Adipocyte (in vitro differentiated cells): ENCODE results near the gene OCA2.
A peak's percentile ranks its signal among the peaks of the same experiment; 100 is the strongest.

Experiments
- DNase-seq: peaks from one replicate; pipeline ENCODE4 v3.0.0-alpha.2; 2015; ENCODE audit warnings: low read depth
- H3K27me3 ChIP-seq: replicated peaks from 2 replicates; pipeline ENCODE4 v1.7.0; 2013; ENCODE audit warnings: mild to moderate bottlenecking, low read length, moderate library complexity; ENCODE audit not compliant: control insufficient read depth, insufficient read depth
- H3K36me3 ChIP-seq: 2 replicates; pipeline ENCODE4 v1.7.0; 2013; ENCODE audit warnings: low read length, mild to moderate bottlenecking, moderate library complexity; ENCODE audit not compliant: control insufficient read depth, insufficient read depth, severe bottlenecking
- H3K4me1 ChIP-seq: 2 replicates; pipeline ENCODE4 v1.7.0; 2013; ENCODE audit warnings: mild to moderate bottlenecking, low read length, moderate library complexity; ENCODE audit not compliant: control insufficient read depth, insufficient read depth
- H3K4me3 ChIP-seq: 2 replicates; pipeline ENCODE4 v1.7.0; 2013; ENCODE audit warnings: mild to moderate bottlenecking, low read length, moderate library complexity
- H3K9ac ChIP-seq: 2 replicates; pipeline ENCODE4 v1.7.0; 2013; ENCODE audit warnings: mild to moderate bottlenecking, low read length, moderate library complexity
- H3K9me3 ChIP-seq: 2 replicates; pipeline ENCODE4 v1.7.0; 2013; ENCODE audit warnings: mild to moderate bottlenecking, low read length, moderate library complexity; ENCODE audit not compliant: control insufficient read depth

The OCA2 gene

DNA sequence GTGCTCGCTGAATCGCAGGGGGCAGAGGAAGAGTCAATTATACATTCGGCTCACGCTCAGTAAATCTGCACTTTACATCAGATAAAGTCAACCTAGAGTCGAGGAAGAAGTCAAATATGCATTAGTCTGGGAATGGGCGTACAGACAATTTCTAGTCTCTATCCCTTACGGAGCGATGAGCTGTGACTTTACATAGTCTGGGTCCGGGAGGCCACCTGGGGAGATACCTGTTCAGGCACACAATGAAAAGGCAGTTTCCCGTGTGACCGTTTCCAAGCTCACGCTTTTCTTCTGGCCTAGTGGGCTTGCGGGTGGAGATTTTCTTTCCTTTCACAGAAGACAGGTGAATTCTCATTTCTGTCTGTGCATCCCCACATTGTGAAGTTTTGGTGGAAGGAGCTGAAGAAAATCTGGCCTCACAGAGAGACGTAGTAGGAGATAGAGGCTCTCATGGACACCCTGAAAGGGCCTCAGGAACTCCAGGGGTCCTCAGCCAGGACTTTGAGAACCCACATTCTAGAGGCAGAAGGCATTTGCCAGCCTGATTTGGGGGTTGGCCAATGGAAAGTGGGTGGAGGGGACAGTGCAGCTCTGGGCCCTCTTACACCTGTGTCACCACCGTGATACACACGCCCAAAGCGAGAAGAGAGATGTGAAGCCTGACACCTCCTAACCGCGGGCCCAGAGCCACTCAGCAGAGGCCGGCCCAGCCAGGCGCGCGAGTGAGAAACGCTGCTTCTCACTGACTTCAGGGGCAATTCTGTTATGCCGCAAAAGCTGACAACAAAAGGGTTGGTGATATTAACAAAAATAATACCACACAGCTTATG is 10.7 kb upstream of the OCA2 start:
- H3K4me3 ChIP-seq, result no peak overlapping the region
- no peak for DNase-seq
- H3K4me1 ChIP-seq, result peaks cover 16% of the 10 kb centered on the region
- no peaks in the 10 kb centered on the region for H3K9me3 ChIP-seq
- H3K27me3 ChIP-seq, result peaks cover 8% of the 10 kb centered on the region
- H3K36me3 ChIP-seq, result peaks cover 43% of the 10 kb centered on the region
- H3K9ac ChIP-seq, result no peak overlapping the region

DNA sequence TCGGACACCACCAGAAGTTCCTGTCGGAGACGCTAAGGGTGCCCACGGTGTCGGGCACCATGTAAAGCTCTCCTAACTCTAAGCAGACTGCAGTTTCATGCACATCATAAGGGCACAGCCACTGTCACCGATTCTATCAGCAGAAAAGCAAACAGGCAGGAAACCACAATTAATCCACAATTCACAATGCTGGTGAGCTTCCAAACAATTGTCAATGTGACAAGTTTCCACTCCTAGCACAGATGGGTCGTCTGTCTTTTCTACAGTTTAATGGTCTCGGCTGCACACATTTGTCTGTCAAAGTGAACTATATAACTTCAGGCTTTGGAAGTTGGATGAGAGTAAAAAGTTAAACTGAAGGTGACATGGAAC is 8.8 kb upstream of the OCA2 start:
- H3K36me3 ChIP-seq, result peaks cover 23% of the 10 kb centered on the region
- no peak for DNase-seq
- H3K4me3 ChIP-seq, result peak overlapping the region; percentile 80
- no peak overlapping the region for H3K9ac ChIP-seq
- H3K9me3 ChIP-seq, result no peaks in the 10 kb centered on the region
- peaks cover 16% of the 10 kb centered on the region for H3K4me1 ChIP-seq
- peaks cover 14% of the 10 kb centered on the region for H3K27me3 ChIP-seq

DNA sequence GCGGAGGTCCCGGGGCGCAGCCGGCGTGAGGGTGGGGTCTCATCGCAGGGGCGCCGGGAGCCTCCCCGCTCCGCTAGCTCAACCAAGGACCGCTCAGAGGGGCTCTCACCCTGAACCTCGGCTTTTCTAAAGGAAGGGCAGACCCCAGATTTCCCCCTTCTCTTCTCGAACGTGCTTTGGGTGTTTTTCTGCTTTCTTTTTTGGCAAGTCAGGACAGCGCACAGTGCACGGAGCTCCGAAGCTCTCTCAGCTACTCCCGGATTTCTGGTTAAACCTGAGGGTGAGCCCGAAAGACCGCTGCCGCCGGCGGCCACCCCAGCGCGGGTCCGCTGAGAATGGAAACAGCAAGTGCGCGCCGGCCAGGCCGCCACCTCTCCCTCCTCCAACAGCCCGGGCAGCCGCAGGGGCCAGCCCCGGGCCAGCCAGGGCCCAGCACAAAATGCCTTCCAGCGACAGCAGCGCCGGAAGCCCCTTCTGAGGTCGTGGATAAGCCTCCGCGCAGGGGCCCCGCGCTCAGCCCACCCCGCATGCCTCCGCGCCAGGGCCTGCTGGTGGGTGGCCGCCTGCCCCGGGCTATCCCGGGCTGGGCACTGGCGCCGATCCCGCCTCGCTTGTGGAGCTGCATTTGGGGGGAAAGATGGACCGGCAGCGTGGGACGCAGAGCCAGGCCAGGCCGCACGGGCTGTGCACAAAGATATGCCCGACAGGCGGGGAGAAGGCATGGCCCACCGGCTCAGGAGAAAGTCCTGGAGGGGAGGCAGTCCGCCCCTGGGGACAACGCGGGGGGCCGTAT is 8.2 kb upstream of the OCA2 start:
- Histone ChIP-seq H3K9me3 (no peaks in the 10 kb centered on the region), H3K4me1 (peaks cover 16% of the 10 kb centered on the region), H3K27me3 (peaks cover 17% of the 10 kb centered on the region), H3K4me3 (peak overlapping the region; percentile 80), H3K36me3 (peaks cover 17% of the 10 kb centered on the region), H3K9ac (peak overlapping the region; percentile 66)
- DNase-seq, result peak; percentile 52

DNA sequence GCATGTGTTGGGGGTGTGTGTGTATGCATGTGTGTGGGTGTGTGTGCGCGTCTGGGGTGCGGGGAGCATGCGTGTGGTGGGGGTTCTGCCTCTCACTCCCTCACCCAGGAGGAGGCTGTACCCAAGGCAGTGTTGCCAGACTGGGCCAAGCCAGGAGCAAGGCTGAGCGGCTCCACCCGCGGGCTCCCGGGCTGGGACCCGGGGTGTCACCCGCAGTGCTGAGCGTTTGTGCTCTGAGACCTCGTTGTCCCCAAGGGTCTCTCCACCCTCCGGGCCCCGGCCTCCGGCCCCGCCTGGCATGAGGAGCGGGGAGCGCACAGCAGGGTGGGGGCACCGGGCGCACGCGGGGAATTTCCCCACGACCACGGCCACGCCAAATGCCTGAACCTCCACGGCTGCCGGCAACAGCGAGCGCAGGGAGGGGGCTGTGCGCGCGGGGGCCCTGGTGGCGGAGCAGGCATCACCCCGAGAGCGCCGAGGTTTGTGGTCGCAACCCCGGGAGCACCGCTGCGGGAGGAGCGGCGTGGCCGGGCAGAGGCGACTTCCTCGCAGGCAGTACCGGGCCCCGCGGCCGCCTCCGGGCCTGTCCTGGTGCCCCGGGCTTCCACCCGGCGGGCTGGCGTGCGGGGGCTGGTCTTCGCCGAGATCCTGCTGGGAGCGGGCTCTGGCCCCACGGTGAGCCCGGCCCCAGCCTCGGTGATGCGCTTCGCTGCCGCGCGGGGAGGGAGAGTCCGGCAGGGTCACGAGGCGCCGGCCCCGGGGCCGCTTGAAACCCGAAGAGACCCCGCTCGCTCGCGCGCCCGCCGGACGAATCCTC is 7.4 kb upstream of the OCA2 start:
- peaks cover 22% of the 10 kb centered on the region for H3K27me3 ChIP-seq
- H3K4me1 ChIP-seq, result peaks cover 16% of the 10 kb centered on the region
- no peaks in the 10 kb centered on the region for H3K9me3 ChIP-seq
- peak; percentile 58 for DNase-seq
- peaks cover 9% of the 10 kb centered on the region for H3K36me3 ChIP-seq
- H3K4me3 ChIP-seq, result peak overlapping the region; percentile 80
- H3K9ac ChIP-seq, result peak overlapping the region; percentile 66

DNA sequence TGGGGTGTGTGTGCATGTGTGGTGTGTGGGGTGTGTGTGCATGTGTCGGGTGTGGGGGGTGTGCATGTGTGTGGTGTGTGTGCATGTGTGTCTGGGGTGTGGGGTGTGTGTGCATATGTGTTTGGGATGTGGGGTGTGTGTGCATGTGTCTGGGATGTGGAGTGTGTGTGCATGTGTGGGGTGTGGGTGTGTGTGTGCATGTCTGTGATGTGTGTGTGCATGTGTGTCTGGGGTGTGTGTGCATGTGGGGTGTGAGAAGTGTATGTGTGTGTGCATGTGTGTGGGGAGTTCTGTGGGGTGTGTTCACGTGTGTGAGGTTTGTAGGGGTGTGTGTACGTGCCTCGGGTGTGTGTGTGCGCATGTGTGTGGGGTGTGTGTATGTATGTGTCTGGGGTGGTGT is 6.7 kb upstream of the OCA2 start:
- Histone ChIP-seq H3K36me3 (peaks cover 2% of the 10 kb centered on the region), H3K4me3 (no peak overlapping the region), H3K27me3 (peaks cover 22% of the 10 kb centered on the region), H3K9ac (no peak overlapping the region), H3K4me1 (peaks cover 16% of the 10 kb centered on the region), H3K9me3 (no peaks in the 10 kb centered on the region)
- DNase-seq, result no peak

DNA sequence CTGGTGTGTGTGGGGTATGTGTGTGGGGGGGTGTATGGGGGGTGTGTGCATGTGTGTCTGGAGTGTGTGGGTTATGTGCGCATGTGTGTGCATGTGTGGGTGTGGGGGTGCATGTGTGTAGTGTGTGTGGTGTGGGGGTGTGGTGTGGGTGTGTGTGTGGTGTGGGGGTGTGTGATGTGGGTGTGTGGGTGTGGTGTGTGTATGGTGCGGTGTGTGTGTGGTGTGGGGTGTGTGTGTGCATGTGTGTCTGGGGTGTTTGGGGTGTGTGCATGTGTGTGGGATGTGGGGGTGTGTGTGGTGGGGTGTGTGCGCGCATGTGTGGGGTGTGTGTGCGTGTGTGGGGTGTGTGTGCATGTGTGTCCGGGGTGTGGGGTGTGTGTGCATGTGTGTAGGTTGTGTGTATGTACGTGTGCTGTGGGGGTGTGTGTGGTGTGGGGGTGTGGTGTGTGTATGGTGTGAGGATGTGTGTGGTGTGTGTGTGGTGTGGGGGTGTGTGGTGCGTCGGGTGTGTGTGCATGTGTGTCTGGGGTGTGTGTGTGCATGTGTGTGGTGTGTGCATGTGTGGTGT is 6.2 kb upstream of the OCA2 start:
- Histone ChIP-seq H3K4me1 (peaks cover 13% of the 10 kb centered on the region), H3K36me3 (no peaks in the 10 kb centered on the region), H3K4me3 (no peak overlapping the region), H3K9me3 (no peaks in the 10 kb centered on the region), H3K27me3 (peaks cover 22% of the 10 kb centered on the region), H3K9ac (no peak overlapping the region)
- DNase-seq, result no peak

DNA sequence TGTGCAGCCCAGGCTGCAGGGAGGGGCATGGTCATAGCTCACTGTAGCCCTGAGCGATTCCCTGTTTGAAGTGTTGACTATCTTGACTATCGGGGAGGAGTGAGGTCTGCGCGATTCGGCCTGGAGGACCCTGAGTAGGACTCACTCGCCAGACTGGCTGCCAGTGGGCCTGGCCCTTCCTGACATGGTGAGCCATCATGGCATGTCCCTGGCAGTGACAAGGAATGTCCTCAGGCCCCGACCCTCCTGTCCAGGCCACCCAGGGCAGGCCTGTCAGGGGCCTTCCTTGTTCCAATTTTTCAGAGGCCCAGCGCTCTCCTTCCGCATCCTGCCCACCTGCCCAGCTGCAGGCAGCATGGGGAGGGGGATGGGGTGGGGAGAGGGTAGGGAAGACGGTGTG is 5.2 kb upstream of the OCA2 start:
- no peaks in the 10 kb centered on the region for H3K36me3 ChIP-seq
- H3K4me3 ChIP-seq, result no peak overlapping the region
- H3K9ac ChIP-seq, result no peak overlapping the region
- H3K9me3 ChIP-seq, result no peaks in the 10 kb centered on the region
- H3K27me3 ChIP-seq, result peaks cover 22% of the 10 kb centered on the region
- no peak for DNase-seq
- H3K4me1 ChIP-seq, result peaks cover 14% of the 10 kb centered on the region

DNA sequence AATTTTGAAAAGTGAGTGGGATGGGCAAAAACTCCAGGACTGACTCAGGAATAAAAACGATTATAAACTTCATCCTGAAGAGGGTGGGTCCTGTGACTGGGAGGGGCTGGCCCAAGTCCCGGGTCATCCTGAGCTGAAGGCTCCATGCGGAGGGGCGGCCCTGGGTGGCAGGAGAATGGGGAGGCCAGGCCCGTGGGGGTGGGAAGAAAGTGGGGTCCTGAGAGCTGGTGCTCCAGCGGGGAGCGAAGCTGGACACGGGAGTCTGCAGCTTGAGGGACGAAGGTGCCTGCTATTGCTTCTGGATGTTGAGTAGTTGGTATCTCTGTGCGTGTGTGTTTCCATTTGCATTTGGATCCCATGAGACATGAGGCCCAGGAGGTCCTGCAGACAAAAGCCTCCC is 4.7 kb upstream of the OCA2 start:
- Histone ChIP-seq H3K27me3 (peaks cover 22% of the 10 kb centered on the region), H3K4me3 (no peak overlapping the region), H3K9me3 (no peaks in the 10 kb centered on the region), H3K4me1 (peaks cover 16% of the 10 kb centered on the region), H3K36me3 (no peaks in the 10 kb centered on the region), H3K9ac (no peak overlapping the region)
- DNase-seq, result no peak

DNA sequence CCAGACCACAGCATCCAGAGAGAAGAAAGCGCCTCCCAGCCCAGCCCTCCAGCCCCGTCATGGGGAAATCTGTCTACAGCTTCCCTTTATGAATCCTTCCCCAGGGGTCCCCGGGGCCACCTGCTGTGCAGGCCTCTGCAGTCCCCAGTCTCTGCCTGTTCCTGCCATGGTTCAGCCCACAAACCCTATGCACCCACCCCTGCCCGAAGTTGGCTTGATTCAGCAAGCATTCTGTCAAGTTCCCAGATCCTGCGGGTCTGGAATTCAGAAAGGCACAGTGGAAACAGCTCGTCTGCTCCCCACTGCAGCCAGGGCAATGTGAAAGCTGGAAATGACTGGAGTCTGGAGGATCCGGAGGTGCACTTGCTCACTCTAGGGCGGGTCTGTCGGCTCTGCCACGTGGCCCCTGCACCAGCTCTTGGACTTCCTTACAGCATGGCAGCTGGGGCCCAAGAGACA is 2.9 kb upstream of the OCA2 start:
- Histone ChIP-seq H3K36me3 (no peaks in the 10 kb centered on the region), H3K4me3 (no peak overlapping the region), H3K9ac (no peak overlapping the region), H3K9me3 (no peaks in the 10 kb centered on the region), H3K27me3 (peaks cover 22% of the 10 kb centered on the region), H3K4me1 (peaks cover 26% of the 10 kb centered on the region)
- no peak for DNase-seq

DNA sequence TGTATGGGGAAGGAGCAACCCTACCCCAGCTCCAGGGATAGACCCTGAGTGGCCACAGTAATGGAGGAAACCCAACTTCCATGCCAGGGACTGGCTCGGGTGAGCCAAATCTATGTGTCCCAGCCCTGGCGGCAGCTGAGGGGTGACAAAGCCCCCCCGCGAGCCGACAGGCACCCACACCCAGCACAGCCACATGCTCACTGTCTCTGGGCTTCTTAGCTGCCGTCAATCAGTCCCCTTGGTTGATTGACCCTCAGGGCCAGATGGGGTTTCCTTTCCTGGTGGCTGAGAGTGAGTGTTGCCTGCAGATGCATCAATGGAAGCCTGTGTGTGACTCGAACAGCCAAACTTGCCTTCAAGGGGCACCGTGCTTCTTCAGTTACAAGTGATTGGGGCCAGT is 2.1 kb upstream of the OCA2 start:
- Histone ChIP-seq H3K27me3 (peaks cover 23% of the 10 kb centered on the region), H3K4me3 (no peak overlapping the region), H3K9me3 (no peaks in the 10 kb centered on the region), H3K4me1 (peaks cover 32% of the 10 kb centered on the region), H3K36me3 (no peaks in the 10 kb centered on the region), H3K9ac (no peak overlapping the region)
- no peak for DNase-seq
